ENCODE results near the gene TRUB2. TPM values are rescaled to one million over a fixed set of nuclear protein-coding genes. Genes with fewer than 3 reads are reported as not detected.
A peak's percentile ranks its signal among the peaks of the same experiment; 100 is the strongest.
"Not testable (repeated sequence)": the region's sequence is repeated elsewhere in the genome, so short reads cannot be mapped to it uniquely, and the experiment has no call there.

TRUB2 gene
- total RNA-seq, 1 donor from 2014 or later, result 40.3 TPM

DNA sequence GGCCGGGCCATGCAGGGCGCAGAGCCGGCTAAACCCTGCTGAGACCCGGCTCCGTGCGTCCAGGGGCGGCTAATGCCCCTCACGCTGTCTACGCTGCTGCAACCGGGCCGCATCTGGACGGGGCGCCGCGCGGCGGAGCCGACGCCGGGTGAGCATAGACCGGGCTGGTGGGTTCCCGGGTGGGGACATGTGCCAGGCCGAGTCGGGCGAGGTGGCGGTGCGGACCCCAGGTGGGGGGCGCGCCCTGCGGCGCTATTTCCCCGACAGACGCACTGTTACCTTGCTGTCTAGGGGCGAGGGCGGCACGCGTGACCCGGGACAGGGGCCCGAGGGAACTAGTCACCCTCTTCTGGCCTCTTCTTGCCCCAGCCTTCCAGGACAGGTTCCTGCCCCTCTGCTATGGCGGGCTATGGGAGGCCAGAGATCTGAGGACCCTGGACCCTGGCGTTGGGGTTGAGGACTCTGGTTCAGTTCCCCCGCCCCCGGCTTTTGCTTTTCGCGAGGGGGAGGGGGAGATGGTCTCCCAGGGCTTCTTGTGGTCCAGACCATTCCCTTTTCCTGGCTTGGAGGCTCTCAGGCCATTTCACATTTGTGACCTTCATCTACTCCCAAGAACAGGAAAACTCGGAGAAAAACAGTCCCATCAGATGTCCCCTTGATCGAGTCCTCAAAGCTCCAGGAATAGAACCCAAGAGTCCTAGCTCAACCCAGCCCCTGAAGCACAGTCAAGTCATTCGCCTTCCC is 18.6 kb upstream of the TRUB2 start:
- ATAC-seq, result peak; percentile 32

DNA sequence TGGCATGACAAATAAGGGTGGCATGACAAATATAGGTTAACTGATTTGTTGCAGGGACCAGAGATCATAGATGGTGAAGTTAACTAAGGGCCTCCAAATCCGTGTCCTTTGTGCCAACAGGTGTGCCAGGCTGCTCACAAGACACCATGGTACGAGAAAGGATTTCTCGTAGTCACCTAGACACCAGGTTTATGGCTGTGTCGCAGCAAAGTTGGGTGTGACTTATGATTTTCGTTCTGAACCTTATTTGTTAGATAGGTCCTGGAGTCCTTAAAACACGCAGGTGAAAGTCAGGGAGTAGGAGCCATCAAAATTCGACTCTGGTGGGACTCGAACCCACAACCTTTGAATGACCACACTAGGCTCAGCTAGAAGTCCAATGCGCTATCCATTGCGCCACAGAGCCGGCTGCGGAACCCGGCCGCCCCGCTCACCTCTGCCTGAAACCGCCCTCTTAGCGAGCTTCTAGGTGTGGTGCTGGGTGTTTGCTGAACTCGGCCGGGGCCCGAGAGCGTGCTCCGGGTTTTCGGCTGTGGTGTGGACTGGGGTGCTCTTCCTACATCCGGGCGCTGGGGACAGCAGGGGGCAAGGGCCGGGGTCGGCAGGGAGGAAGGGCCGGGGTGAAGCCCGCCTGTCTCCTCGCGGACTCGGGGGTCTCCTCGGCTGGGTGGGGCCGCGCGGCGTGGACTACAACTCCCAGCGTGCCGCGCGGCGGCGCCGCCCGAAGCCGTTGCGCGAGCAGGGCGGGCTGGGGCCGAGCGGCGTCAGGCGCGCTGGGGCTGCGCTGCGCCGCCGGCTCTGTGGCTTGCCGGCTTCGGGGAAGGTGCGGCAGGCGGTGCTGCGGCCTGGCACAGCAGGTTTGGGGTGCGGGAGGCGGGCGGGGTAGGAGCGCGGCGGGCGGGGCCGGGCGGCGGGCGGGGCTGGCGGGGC is 17.8 kb upstream of the TRUB2 start, which contains the start of gene SLC27A4:
Gene SLC27A4, plus strand, starts transcription at position 767 of the 930 bp plus-strand sequence. CDS start 2,606 bp downstream, outside the sequence.
- ATAC-seq, result peak; percentile 87

DNA sequence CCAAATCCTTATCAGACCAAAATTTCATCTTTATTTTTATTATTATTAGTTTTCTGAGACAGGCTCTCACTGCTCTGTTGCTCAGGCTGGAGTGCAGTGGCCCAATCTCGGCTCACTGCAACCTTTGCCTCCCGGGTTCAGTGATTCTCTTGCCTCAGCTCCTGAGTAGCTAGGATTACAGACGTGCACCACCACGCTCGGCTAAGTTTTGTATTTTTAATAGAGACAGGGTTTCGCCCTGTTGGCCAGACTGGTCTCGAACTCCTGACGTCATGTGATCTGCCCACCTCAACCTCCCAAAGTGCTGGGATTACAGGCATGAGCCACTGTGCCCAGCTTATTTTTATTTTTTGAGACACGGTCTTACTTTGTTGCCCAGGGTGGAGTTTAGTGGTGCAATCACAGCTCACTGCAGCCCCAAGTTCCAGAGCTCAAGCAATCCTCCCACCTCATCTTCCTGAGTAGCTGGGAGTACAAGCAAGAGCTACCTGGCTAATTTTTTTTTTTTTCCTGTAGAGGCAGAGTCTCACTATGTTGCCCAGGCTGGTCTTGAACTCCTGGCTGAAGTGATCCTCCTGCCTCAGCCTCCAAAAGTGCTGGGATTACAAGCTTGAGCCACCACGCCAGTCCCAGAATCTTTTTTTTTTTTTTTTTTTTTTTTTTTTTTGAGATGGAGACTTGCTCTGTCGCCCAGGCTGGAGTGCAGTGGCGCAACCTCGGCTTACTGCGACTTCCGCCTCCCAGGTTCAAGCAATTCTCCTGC is 16.8 kb upstream of the TRUB2 start:
- not testable (repeated sequence) for ATAC-seq

DNA sequence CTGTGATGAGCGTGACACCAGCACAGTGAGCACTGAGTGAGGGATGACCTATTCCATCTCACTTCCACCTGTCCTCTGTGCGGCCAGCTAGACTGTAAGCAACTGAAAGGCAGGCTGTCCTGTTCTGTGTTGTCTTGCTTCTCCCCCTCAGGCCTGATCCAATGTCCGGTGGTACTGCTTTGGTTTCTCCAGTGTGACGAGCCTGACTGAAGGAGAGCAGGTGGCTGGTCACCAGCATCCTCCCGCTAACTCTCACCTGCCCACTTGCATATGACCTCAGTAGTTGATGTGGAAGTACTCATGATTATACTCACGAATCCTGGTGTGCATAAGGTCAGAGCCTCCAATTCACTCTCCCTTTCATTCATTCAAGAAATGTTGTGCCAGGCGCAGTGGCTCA is 15.7 kb upstream of the TRUB2 start:
- ATAC-seq, result no peak

DNA sequence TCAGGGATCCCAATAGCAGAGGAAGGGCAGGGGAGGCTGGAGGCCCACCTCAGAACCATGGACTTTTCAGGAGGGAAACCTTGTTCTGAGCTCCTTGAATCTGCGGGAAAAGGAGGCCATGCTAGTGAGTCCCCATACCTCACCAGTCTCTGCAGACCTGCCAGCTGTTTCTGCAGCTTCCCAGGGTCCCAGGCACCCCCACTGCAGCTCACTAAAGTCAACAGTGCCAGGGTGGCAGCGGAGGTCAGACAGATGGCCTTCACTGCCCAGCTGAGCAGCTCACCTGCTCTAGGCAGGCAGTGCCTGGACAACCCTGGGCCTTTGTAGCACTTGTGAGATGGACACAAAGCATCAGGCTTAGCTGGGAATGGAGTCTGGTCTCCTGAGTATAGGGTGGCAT is 13.7 kb upstream of the TRUB2 start:
- no peak for ATAC-seq

DNA sequence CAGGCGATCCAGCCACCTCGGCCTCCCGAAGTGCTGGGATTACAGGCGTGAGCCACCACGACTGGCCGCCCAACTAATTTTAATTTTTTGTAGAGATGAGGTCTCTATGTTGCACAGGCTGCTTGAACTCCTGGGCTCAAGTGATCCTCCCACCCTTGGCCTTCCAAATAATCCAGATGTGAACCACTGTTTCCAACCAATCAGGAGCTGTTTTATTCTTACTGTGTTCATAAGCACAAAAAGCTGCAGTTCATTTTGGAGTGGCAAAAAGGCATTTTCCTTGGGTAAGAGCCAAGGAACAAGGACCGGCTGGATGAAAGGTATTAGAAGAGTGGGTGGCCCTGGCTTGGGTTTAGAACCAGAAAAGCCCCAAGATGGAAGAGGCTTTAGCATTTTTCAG is 12.9 kb upstream of the TRUB2 start:
- no peak for ATAC-seq

DNA sequence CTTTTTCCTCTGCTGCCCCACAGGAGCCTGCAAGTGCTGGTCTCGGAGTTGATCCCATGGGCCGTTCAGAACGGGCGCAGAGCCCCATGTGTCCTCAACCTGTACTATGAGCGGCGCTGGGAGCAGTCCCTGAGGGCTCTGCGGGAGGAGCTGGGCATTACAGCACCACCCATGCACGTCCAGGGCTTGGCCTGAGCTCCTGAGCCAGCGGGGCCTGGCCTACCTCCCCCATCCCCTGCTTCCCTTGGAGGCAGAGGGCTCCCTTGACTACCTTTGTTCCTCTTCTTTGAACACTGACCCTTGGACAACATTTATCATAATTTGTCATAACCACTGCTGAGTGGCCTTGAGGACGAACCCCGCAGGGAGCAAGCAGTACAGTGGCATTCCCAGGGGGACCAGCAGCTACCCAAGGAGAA is 11.2 kb upstream of the TRUB2 start:
- no peak for ATAC-seq

DNA sequence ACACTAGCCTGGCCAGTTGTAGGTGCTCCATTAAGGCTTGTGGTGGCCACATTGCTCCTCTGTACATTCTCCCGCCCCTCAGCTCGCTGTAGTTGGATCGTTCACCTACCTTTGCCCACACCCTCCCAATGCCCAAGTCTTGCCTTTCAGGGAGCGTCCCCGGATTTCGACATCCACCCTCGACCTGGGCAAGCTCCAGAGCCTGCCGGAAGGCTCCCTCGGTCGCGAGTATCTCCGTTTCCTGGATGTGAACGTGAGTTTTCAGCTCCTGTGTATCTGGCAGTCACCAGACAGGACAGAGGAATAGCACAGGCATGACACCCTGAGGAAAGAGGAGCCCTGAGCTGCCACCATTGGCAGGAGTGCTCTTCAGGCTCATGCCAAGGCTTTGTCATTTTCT is 3.4 kb upstream of the TRUB2 start:
- peak; percentile 35 for ATAC-seq

DNA sequence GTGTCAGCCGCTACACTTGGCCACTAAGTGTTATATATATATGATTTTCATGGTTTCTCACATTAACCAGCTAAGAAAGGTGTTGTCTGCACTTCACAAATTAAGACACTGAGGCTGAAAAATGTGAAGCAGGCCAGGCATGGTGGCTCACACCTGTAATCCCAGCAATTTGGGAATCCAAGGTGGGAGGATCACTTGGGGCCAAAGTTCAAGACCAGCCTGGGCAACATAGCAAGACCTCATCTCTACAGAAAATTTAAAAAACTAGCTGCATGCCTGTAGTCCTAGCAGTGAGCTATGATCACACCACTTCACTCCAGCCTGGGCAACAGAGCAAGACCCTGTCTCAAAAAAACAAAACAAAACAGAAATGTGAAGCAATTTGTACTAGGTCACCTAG is 2.2 kb upstream of the TRUB2 start:
- no peak for ATAC-seq

DNA sequence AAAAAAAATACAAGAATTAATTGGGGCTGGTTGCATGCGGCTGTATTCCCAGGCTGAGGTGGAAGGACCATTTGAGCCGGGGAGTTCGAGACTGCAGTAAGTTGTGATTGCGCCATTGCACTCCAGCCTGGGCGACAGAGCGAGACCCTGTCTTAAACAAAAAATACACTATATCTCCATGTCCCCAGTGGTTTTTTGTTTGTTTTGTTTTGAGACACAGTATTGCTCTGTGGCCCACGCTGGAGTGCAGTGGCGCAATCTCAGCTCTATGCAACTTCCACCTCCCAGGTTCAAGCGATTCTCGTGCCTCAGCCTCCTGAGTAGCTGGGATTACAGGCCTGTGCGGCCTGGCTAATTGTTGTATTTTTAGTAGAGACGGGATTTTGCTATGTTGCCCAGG is 1.5 kb upstream of the TRUB2 start:
- ATAC-seq, result no peak

DNA sequence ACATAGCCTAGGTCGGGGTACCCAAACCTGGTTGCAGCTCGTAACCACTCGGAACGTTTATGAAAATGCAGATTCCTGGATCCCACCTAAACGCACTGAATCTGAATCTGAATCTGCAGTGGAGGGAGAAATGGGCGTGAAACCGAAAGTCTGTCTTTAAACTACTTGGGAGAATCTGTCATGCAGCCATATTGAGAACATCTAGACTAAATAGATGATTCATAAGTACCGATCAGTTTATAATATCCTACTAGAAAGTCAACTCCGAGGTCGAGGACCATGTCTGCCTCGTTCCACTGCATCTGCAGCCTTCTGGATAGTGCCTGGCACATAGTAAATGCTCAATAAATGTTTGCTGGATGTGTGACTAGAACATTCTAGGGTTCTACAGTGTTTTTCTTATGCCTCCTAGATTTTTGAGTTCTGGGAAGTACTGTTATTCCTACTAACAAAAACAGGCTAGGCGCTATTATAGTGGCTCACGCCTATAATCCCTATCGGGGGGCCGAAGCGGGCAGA is 1.0 kb upstream of the TRUB2 start:
- peak; percentile 6 for ATAC-seq

DNA sequence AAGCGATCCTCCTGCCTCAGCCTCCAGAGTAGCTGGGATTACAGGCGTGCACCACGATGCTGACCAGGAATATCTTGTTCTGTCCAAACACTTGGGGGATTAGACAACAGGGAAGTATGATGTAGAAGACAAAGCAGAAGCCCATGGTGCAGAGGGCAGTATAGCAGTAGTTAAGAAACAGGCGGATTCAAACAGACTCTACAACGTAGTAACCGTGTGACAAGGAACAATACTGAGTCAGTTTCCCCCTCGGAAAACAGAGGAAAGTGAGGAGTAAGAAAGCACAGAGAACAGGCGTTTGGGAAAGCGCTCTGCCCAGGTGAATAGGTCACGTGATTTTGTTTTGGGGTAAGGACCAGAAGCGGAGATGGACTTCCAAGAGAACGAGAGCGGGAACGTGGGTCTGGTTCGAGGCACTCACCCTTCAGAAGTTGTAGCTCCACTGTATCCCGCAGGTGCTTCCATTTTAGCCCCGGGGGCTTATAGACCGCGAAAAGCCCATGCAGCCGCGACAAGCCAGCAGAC is 306 bp downstream of the TRUB2 start:
- no peak for ATAC-seq

DNA sequence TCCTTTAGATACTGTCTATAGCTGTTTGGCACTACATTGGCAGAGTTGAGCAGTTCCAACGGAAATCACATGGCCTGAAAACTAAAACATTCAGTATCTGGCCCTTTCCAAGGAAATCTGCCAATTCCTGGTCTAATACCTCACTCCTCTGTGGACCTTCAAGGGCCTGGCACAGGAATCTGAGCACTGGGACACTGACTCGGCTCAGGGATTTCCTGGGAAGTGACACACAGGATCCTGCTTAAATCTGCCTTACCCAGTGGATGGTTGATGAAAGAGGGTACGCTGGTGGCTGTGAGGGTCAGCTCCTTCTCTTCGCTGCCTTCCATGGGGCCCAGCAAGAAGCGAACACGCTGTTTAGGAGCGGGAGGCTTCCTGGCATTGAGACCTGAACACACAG is 904 bp downstream of the TRUB2 start:
- no peak for ATAC-seq

DNA sequence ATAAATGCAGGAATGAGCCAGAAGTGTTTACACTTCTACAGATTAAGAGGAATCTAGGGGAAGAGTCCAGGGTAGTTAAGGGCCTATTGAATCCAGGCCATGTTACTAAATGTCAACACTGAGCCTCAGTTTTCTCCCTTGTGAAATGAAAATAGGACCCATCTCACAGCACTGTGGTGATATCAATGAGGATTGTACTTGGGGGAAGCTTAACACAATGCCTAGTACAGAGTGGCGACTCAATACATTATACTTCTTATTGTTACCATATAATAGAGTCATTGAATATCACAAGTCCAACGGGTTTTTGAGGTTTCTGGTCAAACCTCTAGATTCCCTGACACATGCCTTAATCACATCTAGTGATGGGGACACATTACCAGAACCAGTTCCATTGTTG is 4.6 kb downstream of the TRUB2 start:
- ATAC-seq, result peak; percentile 59

DNA sequence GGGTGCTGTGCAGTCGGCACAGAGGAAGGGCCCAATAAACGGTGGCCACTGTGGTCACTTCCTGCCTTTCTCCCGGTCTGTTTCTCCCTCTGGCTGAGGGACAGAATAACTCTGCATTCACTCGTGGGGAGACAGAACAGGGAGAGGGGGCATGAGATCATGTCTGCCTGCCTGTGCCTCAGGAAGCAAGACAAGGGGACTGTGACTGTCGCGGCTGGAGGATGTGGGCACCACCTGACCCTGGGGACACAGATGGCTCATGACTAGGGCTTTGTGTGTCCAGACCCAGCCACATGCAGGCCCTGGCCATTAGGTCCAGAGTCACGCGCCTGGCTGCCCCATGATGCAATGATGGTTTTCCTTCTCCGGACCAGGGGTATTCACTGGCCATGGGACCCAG is 5.8 kb downstream of the TRUB2 start:
- no peak for ATAC-seq

DNA sequence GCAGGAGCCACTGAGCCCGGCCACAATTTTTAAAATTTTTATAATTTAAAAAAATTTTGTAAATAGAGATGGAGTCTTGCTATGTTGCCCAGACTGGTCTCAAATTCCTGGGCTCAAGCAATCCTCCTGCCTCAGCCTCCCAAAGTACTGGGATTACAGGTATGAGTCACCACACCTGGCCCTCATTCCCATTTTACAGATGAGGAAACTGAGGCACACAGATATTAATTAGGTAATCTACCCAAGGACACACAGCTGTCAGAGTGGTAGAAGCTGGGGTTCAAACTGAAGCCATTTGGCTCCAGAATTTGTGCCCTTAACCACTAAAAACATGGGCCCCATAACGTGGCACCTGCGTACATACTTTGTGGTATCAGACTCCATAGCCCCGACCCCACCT is 7.5 kb downstream of the TRUB2 start:
- no peak for ATAC-seq

DNA sequence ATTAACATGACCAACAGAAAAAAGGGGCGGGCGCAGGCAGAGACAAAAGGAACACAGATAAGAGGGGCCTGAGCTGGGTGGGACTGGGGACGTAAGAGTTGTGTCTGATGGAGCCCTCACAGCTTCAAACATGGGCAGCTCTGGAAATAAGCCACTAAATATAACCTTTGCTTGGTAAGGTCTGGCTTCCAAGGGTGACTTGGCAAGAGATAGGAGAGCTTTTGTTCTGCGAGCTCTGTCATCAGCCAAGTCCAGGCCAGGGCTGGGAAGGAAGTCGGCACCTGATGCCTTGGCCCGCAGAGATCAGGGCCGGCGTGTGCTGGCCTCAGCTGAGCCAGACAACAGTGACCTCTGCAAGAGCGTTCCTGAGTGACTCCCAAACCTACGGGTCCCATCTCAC is 11.8 kb downstream of the TRUB2 start:
- ATAC-seq, result no peak

DNA sequence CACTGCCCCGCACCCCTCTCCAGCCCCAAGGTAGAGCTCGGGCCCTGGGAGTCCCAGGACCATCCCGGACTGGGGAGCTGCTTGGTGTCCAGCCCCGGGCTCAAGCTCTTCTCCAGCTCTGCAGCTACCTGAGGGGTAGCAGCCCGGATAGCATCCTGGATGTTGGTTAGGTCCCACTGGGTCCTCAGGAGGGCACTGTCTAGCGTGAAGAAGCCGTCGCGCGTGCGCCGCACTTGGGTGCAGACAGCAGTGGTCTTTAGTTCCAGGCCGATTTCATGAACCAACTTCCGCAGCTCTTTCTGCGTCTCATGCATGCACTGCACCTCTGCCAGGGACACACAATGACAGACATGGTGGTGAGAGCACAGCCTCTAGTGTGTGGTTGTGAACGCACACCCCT is 12.7 kb downstream of the TRUB2 start:
- ATAC-seq, result no peak

DNA sequence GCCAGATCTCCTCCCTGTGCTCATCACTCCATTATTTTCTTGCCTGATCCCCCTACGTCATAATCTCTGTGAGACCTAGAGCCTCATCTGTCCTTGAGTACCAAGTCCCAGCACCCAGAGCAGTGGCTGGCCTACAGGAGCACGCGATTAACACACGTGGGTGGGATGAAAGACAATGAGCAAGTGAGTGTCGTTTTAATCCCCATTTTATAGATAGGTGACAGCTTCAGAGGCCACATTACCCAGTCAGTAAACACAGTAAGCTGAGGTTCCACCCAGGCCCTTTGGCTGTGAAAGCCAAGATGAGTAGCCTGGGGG is 17.3 kb downstream of the TRUB2 start:
- peak; percentile 59 for ATAC-seq

DNA sequence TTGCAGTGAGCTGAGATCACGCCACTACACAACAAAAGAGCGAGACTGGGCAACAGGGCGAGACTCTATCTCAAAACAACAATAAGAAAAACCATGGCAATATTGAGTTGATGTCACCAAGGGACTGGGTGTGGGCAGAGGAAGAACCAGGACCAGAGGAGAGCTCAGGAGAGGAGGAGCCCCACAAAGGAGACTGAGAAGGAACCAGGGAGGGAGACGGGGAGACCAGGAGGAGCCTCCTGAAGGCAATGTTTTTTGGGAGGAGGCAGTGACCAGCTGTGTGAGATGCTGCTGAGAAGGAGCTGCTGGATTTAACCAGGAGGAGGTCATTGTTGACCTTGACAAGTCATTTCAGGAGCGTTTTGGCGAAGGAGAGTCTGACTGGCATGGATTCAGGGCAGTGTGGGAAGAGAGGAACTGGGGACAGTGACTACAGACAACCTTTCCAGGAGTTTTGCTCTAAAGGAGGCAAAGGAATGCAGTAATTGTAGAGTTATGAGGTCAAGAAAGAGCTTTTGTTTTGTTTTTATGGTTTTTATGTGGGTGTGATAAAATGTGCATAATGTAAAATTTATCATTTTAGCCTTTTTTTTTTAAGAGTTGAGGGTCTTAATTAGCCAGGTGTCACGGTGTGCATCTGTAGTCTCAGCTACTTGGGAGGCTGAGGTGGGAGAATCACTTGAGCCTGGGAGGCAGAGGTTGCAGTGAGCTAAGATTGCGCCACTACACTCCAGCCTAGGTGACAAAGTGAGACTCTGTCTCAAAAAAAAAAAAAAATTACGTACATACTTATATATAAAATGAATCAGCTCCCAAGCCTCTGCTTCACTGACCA is 17.9 kb downstream of the TRUB2 start:
- ATAC-seq, result no peak

Data from esophagus mucosa (tissue), 1 donor.